Measurements from ENCODE around the gene PTPRN. TPM values are rescaled to one million over a fixed set of nuclear protein-coding genes. Genes with fewer than 3 reads are reported as not detected.

PTPRN gene
- total and polyA plus RNA-seq, 9 of the 15 experiments (the other 6 are each of a cell fraction or from before 2014, with no cell fraction given): 0.15 to 2.4 (median 0.43) TPM; not detected in 1

- no peak for TF ChIP-seq ZNF280A (IDR thresholded peaks at IDR 0.05; ENCODE audit: low read depth, partially characterized antibody)
- TF ChIP-seq SMARCA4 (IDR thresholded peaks at IDR 0.05): no peak
- TF ChIP-seq MAFF (IDR thresholded peaks at IDR 0.05; ENCODE audit: low read length): peak; percentile 18; the same call in 1 of the 2 replicates
- TF ChIP-seq ESRRB (CRISPR knock-in tag; IDR thresholded peaks at IDR 0.05; ENCODE audit: borderline replicate concordance): no peak
- no peak for TF ChIP-seq HNRNPL (IDR thresholded peaks at IDR 0.05; ENCODE audit: low read depth, low read length)
- no peak for TF ChIP-seq NONO (IDR thresholded peaks at IDR 0.05; ENCODE audit: low read depth in 2 of 2, low read length in 1 of 2)
- no peak for TF ChIP-seq KDM5B (IDR thresholded peaks at IDR 0.05; ENCODE audit: insufficient replicate concordance, low read depth, low read length)
- no peak for TF ChIP-seq ZNF280B (CRISPR knock-in tag; IDR thresholded peaks at IDR 0.05)
- no peak for TF ChIP-seq ARHGAP35 (IDR thresholded peaks at IDR 0.05; ENCODE audit: partially characterized antibody)
- no peak for TF ChIP-seq ZNF76 (CRISPR knock-in tag; IDR thresholded peaks at IDR 0.05; ENCODE audit: borderline replicate concordance)
- TF ChIP-seq EP400 (IDR thresholded peaks at IDR 0.05): peak; percentile 64; the same call in 1 of the 2 replicates
- no peak for TF ChIP-seq ZNF146 (CRISPR knock-in tag; IDR thresholded peaks at IDR 0.05; ENCODE audit: unreplicated experiment)
- TF ChIP-seq NCOA2 (IDR thresholded peaks at IDR 0.05; ENCODE audit: partially characterized antibody in 2 of 2): no peak
- TF ChIP-seq PTRF (tag; IDR thresholded peaks at IDR 0.05): no peak
- no peak for TF ChIP-seq LARP7 (IDR thresholded peaks at IDR 0.05)
- no peak for TF ChIP-seq U2AF1 (optimal IDR thresholded peaks at IDR 0.05; ENCODE audit: low read depth, low read length)
- no peak for TF ChIP-seq MLX (CRISPR knock-in tag; conservative IDR thresholded peaks at IDR 0.05)
- TF ChIP-seq NUFIP1 (IDR thresholded peaks at IDR 0.05; ENCODE audit: partially characterized antibody): no peak
- no peak for TF ChIP-seq ARID3A (IDR thresholded peaks at IDR 0.05; ENCODE audit: borderline replicate concordance, low read depth, low read length)
- no peak for TF ChIP-seq CBX1 (IDR thresholded peaks at IDR 0.05; ENCODE audit: low read depth)
- TF ChIP-seq L3MBTL2 (IDR thresholded peaks at IDR 0.05): peak; percentile 81
- no peak for TF ChIP-seq ARID2 (IDR thresholded peaks at IDR 0.05)
- TF ChIP-seq BMI1 (IDR thresholded peaks at IDR 0.05; ENCODE audit: low read length): no peak
These were observed 56.1 kb downstream of the PTPRN start, which contains the start of gene TUBA4B (continued) for GRCh38 chr2:219252900-219253752.
